Large intestine (tissue), 3 donors: ENCODE results near the gene BMP7. TPM values are rescaled to one million over a fixed set of nuclear protein-coding genes. Genes with fewer than 3 reads are reported as not detected.

ENCODE experiments used
- DNase-seq, 2 donors: peaks; one replicate each; pipeline versions ENCODE4 v3.0.0 to v3.0.0-alpha.2; 2013
- H3K27ac ChIP-seq: one replicate; pipeline ENCODE4 v1.5.1; 2013; ENCODE audit warnings: low read length
- H3K27me3 ChIP-seq: 2 replicates; pipeline ENCODE4 v1.6.1; 2013; ENCODE audit warnings: low read length; ENCODE audit not compliant: control insufficient read depth, insufficient read depth
- H3K36me3 ChIP-seq: 2 replicates; pipeline ENCODE4 v1.6.1; 2013; ENCODE audit warnings: low read length; ENCODE audit not compliant: control insufficient read depth, insufficient read depth
- H3K4me1 ChIP-seq: one replicate; pipeline ENCODE4 v1.6.1; 2013; ENCODE audit warnings: low read length; ENCODE audit not compliant: control insufficient read depth, insufficient read depth
- H3K4me3 ChIP-seq: one replicate; pipeline ENCODE4 v1.5.1; 2013; ENCODE audit warnings: low read length
- H3K9me3 ChIP-seq: one replicate; pipeline ENCODE4 v1.6.1; 2013; ENCODE audit warnings: mild to moderate bottlenecking, low read depth, low read length, moderate library complexity; ENCODE audit not compliant: control insufficient read depth
- WGBS: methylation state at CpG from one replicate; pipeline ENCODE4 v1.1.5; 2013; ENCODE audit warnings: low lambda C conversion rate; ENCODE audit not compliant: insufficient coverage; 5-methylcytosine and 5-hydroxymethylcytosine counted together
- polyA plus RNA-seq: library from polyadenylated mRNA; unstranded; fragments of 120-200 nt; gene quantifications from one replicate; pipeline ENCODE4 v1.2.1, GENCODE V29; 2013

The BMP7 gene
- polyA plus RNA-seq, 1 donor = 3.0 TPM

DNA sequence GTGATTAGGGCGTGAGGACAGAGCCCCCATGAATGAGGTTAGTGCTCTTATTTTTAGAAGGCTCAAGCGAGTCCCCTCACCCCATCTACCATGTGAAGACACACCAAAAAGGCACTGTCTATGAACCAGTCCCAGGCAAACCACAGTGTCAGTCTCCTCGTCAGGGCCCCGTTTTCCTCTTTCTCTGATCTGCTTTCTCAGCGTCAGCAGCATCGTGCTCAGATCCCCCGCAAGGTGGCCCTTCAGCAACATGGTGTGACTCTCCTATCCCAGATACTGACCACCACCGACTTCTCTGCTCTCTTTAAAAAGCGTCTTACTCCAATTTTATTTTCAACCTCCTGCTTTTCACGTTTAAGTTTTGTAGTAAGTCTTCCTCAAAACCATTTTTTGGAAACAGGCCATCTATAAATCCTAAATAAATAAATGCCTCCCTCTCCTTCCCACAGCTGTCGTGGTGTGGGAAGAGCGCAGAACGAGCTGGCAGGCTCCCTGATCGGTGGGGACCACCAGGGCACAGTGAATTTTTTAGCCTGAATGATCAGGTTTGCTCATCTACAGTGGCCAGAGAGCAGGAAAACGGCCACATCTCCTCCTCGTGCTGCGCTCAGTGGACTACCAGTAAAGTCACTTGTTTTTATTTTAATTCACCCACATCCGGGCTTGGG is 113.1 kb downstream of the BMP7 start:
- Histone ChIP-seq H3K4me3 (no peak overlapping the region), H3K27ac (no peak overlapping the region), H3K36me3 (no peaks in the 10 kb centered on the region), H3K9me3 (no peaks in the 10 kb centered on the region), H3K4me1 (no peaks in the 10 kb centered on the region), H3K27me3 (no peaks in the 10 kb centered on the region)
- DNase-seq = no peak
- WGBS = 75% methylated on average over 5 of the region's 18 CpGs

DNA sequence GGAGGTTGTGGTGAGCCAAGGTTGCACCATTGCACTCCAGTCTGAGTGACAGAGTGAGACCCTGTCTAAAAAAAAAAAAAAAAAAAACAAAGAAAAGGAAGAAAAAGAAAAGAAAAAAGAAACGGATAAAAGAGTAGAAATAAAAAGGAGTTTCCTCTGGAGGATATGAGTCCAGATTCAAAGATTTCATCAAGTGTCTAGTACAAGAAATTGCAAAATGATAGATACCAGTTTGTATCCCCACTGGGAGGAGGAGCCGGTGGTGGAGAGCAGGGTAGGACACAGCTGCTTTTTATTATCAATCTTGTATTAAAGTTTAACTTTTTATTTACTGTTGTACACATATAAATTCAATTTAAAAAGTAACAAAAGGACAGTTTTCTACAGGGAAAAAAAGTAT is 113.9 kb downstream of the BMP7 start:
- no peaks in the 10 kb centered on the region for H3K27me3 ChIP-seq
- H3K27ac ChIP-seq = no peak overlapping the region
- H3K36me3 ChIP-seq = no peaks in the 10 kb centered on the region
- DNase-seq = no peak
- 88% methylated on average over 1 of the region's 2 CpGs for WGBS
- no peaks in the 10 kb centered on the region for H3K4me1 ChIP-seq
- H3K4me3 ChIP-seq = no peak overlapping the region
- no peaks in the 10 kb centered on the region for H3K9me3 ChIP-seq

GRCh38 chr20:57150559-57150958 is 115.9 kb downstream of the BMP7 start:
- H3K9me3 ChIP-seq = no peaks in the 10 kb centered on the region
- no CpG with 5 or more reads among the region's 1 CpG for WGBS
- H3K27me3 ChIP-seq = no peaks in the 10 kb centered on the region
- no peak overlapping the region for H3K27ac ChIP-seq
- no peaks in the 10 kb centered on the region for H3K4me1 ChIP-seq
- no peak for DNase-seq
- H3K4me3 ChIP-seq = no peak overlapping the region
- H3K36me3 ChIP-seq = no peaks in the 10 kb centered on the region

DNA sequence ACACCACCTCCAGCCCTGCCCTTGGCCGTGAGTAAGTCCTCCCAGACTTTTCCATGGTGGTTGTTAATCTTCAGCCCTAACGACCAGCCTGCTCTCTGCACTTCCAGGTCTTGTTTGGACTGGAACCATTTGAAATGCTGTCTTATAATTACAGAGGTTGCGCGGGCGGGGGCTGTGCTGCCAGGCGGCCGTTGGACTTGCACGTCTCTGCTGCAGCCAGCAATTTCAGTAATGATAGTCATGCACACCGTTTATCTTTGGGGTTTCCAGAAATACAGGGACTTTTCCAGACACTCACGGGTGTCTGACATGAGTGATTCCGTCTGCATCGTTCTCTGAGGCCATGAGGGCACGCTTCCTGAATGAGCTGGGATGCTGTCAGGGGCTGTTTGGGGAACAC is 118.2 kb downstream of the BMP7 start:
- H3K9me3 ChIP-seq = no peaks in the 10 kb centered on the region
- no peaks in the 10 kb centered on the region for H3K36me3 ChIP-seq
- H3K27me3 ChIP-seq = no peaks in the 10 kb centered on the region
- DNase-seq = peak; percentile 10 to 22
- H3K27ac ChIP-seq = no peak overlapping the region
- no peaks in the 10 kb centered on the region for H3K4me1 ChIP-seq
- H3K4me3 ChIP-seq = no peak overlapping the region
- WGBS = no CpG with 5 or more reads among the region's 13 CpGs

DNA sequence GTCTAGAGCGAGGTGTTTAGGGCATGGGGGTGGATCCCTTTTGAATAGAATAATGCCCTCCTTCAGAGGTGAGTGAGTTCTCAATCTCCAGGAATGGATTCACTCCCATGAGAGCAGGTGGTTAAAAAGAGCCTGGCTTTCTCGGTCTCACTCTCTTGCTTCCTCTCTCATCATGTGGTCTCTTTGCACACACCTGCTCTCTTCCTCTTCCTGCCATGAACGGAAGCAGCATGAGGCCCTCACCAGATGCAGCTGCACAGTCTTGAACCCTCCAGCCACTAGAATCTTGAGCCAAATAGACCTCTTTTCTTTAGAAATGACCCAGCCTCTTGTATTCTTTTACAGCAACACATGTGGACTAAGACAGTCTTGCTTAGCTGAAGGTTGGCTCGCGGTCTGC is 119.3 kb downstream of the BMP7 start:
- Histone ChIP-seq H3K36me3 (no peaks in the 10 kb centered on the region), H3K4me1 (no peaks in the 10 kb centered on the region), H3K27ac (no peak overlapping the region), H3K9me3 (no peaks in the 10 kb centered on the region), H3K4me3 (no peak overlapping the region), H3K27me3 (no peaks in the 10 kb centered on the region)
- DNase-seq = no peak
- WGBS = no CpG with 5 or more reads among the region's 5 CpGs

DNA sequence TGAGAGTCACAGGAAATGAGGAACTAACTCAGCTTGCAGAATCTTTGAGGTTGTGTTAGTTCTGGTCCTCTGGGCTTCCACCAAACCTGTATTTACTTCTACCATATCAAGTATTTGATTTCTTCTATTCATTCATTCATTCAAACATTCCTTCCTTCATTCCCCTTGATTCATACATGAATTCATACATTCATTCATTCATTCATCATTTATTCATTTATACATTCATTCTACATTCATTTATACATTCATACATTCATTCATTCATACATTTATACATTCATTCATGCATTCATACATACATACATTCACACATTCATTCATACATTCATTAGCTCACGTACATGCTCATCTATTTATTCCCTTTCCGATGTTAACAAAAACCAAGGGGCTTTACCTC is 120.3 kb downstream of the BMP7 start:
- Histone ChIP-seq H3K36me3 (no peaks in the 10 kb centered on the region), H3K4me1 (no peaks in the 10 kb centered on the region), H3K27ac (no peak overlapping the region), H3K27me3 (no peaks in the 10 kb centered on the region), H3K4me3 (no peak overlapping the region), H3K9me3 (no peaks in the 10 kb centered on the region)
- whole genome bisulfite sequencing = 100% methylated on average over 2 of the region's 2 CpGs
- DNase-seq = no peak

GRCh38 chr20:57145089-57145631 is 121.3 kb downstream of the BMP7 start:
- Histone ChIP-seq H3K4me3 (no peak overlapping the region), H3K9me3 (no peaks in the 10 kb centered on the region), H3K4me1 (no peaks in the 10 kb centered on the region), H3K27me3 (no peaks in the 10 kb centered on the region), H3K36me3 (no peaks in the 10 kb centered on the region), H3K27ac (no peak overlapping the region)
- no peak for DNase-seq
- 71% methylated on average over 1 of the region's 8 CpGs for WGBS

DNA sequence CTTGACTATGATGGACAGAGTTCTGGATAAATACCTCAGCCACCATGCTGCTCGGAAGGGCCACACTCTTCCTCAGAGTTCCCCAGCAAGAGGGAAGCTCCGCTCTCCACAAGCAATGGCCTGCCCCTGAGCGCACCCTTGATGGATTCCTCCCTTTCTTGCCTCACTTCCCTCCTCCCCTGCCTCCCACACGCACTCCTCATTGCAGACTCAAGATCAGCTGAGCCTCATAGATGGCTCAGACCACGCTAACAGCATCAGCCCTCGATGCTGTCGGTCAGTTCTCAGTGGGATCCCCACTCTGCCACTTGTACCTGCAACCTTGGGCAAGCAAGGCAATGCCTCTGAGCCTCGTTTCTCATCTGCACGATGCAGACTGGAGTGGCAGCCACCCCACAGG is 123.3 kb downstream of the BMP7 start:
- H3K27me3 ChIP-seq = no peaks in the 10 kb centered on the region
- H3K27ac ChIP-seq = no peak overlapping the region
- no peaks in the 10 kb centered on the region for H3K4me1 ChIP-seq
- no peak for DNase-seq
- no peaks in the 10 kb centered on the region for H3K9me3 ChIP-seq
- H3K36me3 ChIP-seq = no peaks in the 10 kb centered on the region
- no peak overlapping the region for H3K4me3 ChIP-seq
- WGBS = no CpG with 5 or more reads among the region's 9 CpGs

DNA sequence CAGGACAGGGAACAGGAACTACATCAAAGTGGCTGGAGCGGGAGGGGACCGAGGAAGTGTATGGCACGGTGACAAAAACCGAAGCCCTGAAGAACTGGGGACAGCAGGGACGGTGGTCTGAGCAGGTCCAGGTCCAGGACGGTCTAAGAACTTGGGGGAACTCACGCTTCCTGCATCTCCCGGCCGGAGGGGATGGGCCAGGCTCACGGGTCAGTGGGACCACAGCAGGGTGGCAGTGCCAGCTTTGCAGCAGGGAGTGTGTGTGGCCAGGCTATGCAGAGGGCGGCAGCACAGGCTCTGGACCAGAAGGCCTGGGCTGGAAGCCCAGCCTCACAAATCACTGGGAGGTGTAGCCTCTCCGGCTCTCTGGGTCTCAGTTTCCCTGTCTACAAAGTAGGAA is 123.8 kb downstream of the BMP7 start:
- no CpG with 5 or more reads among the region's 12 CpGs for WGBS
- no peaks in the 10 kb centered on the region for H3K4me1 ChIP-seq
- no peaks in the 10 kb centered on the region for H3K27me3 ChIP-seq
- no peaks in the 10 kb centered on the region for H3K36me3 ChIP-seq
- DNase-seq = no peak
- H3K27ac ChIP-seq = no peak overlapping the region
- H3K4me3 ChIP-seq = no peak overlapping the region
- H3K9me3 ChIP-seq = no peaks in the 10 kb centered on the region

- Histone ChIP-seq H3K4me3 (no peak overlapping the region), H3K36me3 (no peaks in the 10 kb centered on the region), H3K27me3 (no peaks in the 10 kb centered on the region), H3K4me1 (no peaks in the 10 kb centered on the region), H3K9me3 (no peaks in the 10 kb centered on the region), H3K27ac (no peak overlapping the region)
- no peak for DNase-seq
- 80% methylated on average over 1 of the region's 1 CpG for WGBS
Observed at GRCh38 chr20:57141492-57141891, 124.9 kb downstream of the BMP7 start.

- Histone ChIP-seq H3K27me3 (no peaks in the 10 kb centered on the region), H3K27ac (no peak overlapping the region), H3K36me3 (no peaks in the 10 kb centered on the region), H3K9me3 (no peaks in the 10 kb centered on the region), H3K4me3 (no peak overlapping the region), H3K4me1 (no peaks in the 10 kb centered on the region)
- WGBS = no CpG with 5 or more reads among the region's 7 CpGs
- no peak for DNase-seq
Observed at GRCh38 chr20:57140416-57140965, 126.0 kb downstream of the BMP7 start.
